GM12872 (cell line): Measurements from ENCODE around the gene ANKMY2.

Source experiments
- TF ChIP-seq, protein P1 (sequence below): IDR thresholded peaks from 3 replicates; pipeline ENCODE4 v1.5.1; 2011; ENCODE audit warnings: low read depth, mild to moderate bottlenecking, low read length, moderate library complexity; ENCODE audit not compliant: insufficient read depth

ANKMY2 gene

DNA sequence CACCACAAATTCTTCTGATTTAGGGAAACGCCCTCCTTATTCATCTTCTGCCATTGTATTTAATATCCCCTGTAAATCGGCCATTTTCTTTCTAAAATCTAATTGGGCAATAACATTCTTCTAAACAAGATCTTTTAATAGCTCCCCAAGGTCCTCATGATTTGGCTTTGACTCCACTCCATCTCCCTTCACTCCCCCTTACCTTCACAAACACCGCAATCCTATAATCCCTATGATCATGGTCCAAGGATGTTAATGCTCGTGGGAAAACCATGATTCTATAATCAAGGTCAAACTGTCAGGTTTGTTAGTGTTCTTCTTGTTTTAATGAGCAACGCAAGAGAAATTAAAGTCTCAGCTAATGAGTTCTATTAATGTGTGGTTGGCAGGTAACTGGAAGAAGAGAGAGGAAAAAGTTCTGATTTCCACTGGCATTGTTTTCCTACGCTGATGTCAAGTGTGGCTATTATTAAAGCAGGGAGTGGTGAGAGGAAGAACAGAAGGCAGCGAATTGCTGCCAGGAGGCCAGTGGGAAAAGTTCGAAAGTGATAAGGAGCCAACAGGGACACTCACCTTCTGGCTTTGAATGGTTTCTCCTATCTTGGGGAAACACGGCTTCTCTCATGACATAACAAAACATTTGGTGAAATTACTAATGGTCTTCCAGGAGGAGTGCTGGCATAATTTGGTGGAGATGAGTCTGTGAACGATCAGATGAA is 90.9 kb downstream of the ANKMY2 start:
- TF ChIP-seq, protein P1, sequence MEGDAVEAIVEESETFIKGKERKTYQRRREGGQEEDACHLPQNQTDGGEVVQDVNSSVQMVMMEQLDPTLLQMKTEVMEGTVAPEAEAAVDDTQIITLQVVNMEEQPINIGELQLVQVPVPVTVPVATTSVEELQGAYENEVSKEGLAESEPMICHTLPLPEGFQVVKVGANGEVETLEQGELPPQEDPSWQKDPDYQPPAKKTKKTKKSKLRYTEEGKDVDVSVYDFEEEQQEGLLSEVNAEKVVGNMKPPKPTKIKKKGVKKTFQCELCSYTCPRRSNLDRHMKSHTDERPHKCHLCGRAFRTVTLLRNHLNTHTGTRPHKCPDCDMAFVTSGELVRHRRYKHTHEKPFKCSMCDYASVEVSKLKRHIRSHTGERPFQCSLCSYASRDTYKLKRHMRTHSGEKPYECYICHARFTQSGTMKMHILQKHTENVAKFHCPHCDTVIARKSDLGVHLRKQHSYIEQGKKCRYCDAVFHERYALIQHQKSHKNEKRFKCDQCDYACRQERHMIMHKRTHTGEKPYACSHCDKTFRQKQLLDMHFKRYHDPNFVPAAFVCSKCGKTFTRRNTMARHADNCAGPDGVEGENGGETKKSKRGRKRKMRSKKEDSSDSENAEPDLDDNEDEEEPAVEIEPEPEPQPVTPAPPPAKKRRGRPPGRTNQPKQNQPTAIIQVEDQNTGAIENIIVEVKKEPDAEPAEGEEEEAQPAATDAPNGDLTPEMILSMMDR = no peak

DNA sequence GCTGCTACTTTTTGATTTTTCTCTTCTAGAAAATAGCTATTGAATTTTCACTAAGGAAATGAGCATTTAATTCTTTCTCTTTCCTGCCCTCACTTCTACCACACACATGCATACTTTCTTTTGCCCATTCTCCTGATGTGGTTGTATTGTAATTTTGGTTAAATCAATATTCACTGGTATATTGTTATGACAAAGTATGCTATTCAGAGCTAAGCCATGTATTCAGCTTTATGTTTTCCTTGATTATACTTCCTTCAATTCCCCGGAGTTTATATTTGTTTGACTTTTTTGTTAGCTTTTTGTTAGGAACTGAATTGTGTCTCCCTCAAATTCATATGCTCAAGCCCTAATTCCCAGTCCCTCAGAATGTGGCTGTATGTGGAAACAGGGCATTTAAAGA is 94.9 kb downstream of the ANKMY2 start:
- TF ChIP-seq, protein P1 = no peak
